ENCODE data around the gene TFRC.
A peak's percentile ranks its signal among the peaks of the same experiment; 100 is the strongest.
"Not testable (repeated sequence)": the region's sequence is repeated elsewhere in the genome, so short reads cannot be mapped to it uniquely, and the experiment has no call there.

TFRC gene

GRCh38 chr3:196081002-196081833 is 672 bp downstream of the TFRC start:
- DNase-seq (ENCODE audit: low spot score) = peak; percentile 82

DNA sequence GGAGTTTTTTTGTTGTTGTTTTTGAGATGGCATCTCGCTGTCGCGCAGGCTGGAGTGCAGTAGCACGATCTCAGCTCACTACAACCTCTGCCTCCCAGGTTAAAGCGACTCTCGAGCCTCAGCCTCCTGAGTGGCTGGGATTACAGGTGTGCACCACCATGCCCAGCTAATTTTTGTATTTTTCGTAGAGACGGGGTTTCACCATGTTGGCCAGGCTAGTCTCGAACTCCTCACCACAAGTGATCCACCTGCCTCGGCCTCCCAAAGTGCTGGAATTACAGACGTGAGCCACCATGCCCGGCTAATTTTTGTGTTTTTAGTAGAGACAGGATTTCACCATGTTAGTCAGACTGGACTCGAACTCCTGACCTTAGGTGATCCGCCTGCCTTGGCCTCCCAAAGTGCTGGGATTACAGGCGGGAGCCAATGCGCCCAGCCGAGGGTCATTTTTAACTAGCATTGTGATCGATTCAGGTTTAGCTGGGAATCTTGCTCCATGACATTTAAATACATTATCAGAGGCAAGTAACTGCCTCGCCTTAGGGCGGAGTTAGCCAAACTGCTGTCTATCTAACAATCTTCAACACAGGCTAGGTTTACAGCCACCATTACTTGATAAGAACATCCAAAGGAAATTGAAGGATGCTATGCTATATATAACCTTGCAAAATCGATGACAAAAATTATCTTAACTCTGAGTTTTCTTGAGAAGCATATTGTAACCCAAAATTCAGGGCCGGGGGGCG is 1.6 kb downstream of the TFRC start:
- not testable (repeated sequence) for DNase-seq (ENCODE audit: low spot score)

- no peak for DNase-seq (ENCODE audit: low spot score)
These were observed 2.2 kb downstream of the TFRC start for GRCh38 chr3:196079682-196080081.

DNA sequence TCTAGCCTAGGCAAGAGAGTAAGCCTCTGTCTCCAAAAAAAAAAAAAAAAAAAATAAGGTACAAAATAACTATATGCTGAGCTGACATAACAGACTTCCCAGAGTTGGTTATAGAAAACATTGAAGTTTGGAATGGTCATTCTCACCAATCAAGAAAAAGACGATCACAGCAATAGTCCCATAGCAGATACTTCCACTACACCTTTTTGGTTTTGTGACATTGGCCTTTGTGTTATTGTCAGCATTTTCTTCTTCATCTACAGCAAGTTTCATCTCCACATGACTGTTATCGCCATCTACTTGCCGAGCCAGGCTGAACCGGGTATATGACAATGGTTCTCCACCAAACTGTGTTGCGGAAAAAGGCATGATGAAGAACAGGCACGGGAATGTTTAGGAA is 6.9 kb downstream of the TFRC start:
- no peak for DNase-seq (ENCODE audit: low spot score)

GRCh38 chr3:196073255-196073753 is 8.6 kb downstream of the TFRC start:
- peak; percentile 74 for DNase-seq (ENCODE audit: low spot score)

DNA sequence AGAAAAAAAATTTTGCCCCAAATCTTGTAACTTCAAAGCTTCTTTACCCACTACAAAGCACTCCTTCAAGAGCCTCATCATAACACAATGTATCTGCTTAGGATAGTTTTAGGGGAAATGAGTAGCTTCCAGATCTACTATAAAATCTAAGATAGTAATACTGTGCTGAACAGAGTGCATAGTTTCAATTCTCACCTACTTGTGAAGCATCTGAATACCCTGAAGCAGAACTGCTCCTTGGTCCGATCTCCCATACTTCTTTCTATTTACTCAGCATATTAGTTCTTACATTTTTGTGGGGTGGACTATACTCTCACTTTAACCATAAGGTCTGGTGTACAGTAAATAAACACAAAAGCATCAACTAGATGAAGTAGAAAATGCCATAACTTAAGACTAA is 9.6 kb downstream of the TFRC start:
- DNase-seq (ENCODE audit: low spot score) = no peak

DNA sequence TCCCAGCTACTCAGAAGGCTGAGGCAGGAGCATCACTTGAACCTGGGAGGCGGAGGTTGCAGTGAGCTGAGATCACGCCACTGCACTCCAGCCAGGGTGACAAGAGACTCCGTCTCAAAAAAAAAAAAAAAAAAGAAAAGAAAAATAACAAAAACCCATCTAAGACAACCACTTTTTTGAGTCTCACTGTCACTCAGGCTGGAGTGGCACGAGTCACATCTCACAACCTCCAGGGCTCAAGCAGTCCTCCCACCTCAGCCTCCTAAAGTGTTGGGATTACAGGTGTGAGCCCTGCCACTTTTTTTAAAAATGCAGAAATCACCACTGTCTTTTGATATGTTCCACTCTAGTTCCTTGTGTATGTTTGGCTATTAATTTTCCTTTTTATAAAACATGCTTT is 13.1 kb downstream of the TFRC start:
- DNase-seq (ENCODE audit: low spot score) = not testable (repeated sequence)

- DNase-seq (ENCODE audit: low spot score) = no peak
These were observed 14.5 kb downstream of the TFRC start for GRCh38 chr3:196067439-196067838.

DNA sequence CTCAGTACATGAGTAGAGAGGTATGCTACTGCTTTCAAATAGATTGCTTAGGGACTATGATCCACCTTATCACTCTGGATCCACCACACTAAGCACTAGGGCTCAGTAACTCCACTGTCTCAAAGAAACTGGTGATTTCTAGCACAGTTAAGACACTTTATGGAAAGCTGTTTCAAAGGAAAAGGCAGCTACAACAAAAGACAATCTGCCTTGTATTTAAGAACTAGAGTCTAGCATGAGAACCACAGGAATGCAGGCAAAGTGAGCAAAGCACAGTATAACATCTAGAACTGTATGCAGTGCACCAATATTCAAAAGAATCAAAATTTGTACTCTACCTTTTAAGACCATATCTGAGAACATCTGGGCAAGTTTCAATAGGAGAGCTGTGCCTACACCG is 17.9 kb downstream of the TFRC start:
- DNase-seq (ENCODE audit: low spot score) = no peak

- no peak for DNase-seq (ENCODE audit: low spot score)
These were observed 18.4 kb downstream of the TFRC start for GRCh38 chr3:196063456-196063855.

GRCh38 chr3:196063049-196063448 is 18.8 kb downstream of the TFRC start:
- DNase-seq (ENCODE audit: low spot score) = peak; percentile 18

DNA sequence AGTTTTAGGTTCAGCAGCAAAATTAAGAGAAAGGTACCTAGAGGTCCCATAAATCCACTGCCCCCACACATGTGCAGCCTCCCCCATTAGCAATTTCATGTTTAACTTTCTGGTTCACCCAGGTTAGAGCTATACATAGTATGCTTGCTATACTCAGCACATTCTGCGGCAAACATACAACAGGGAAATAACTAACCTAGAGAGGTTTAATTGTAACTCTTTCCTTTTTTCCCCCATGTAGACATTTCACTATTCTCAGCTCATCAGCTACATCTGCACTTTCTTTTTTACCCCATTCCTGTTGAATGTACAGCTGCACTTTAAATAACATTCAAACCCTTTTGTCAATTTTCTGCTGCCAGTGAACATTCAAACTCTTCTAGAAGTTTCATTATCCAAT is 21.1 kb downstream of the TFRC start:
- no peak for DNase-seq (ENCODE audit: low spot score)

DNA sequence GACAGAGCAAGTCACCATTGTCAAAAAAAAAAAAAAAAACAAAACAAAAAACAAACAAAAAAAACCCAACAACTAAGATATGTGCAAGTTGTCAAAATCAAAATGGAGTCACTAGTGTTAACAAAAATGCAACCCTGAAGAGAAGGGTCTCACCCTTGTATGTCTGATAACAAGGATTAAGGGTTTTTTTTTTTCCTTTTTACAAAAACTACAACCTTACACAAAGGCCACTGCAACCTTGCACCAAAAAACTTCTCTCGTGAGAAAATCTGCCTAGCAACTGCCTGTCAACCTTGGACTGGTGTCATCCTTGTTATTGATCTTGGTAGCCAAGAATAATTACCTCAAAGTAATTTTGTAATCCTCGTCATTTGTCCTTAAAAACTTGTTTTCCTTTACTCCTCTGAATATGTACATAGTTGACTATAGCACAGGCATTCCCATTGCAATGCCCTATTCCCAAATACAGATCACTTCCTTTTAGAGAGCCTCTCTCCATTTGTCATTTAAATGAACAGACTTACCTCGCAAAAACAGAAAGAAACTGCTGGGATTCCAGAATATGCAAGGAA is 24.0 kb downstream of the TFRC start:
- no peak for DNase-seq (ENCODE audit: low spot score)

DNA sequence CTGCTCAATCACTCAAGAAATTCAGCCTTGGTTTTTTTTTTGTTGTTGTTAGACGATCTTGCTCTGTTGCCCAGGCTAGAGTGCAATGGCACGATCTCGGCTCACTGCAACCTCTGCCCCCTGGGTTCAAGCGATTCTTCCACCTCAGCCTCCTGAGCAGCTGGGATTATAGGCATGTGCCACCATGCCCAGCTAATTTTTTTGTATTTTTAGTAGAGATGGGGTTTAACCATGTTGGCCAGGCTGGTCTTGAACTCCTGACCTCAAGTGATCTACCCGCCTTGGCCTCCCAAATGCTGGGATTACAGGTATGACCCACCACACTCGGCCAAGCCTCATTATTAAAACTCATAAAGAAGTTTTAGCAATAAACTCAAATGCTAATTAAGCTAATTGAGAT is 25.5 kb downstream of the TFRC start:
- not testable (repeated sequence) for DNase-seq (ENCODE audit: low spot score)

DNA sequence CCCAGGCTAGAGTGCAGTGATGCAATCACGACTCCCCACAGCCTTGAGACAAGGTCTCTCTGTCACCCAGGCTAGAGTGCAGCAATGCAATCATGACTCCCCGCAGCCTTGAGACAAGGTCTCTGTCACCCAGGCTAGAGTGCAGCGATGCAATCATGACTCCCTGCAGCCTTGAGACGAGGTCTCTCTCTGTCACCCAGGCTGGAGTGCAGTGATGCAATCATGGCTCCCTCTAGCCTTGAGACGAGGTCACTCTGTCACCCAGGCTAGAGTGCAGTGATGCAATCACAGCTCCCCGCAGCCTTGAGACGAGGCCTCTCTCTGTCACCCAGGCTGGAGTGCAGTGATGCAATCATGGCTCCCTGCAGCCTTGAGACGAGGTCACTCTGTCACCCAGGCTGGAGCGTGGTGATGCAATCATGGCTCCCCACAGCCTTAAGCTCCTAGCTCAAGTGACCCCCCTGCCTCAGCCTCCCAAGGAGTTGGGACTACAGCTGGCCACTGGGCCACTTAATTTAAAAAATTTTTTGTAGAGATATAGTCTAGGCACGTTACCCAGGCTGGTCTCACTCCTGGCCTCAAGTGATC is 26.1 kb downstream of the TFRC start:
- DNase-seq (ENCODE audit: low spot score) = no peak

GRCh38 chr3:196055240-196055639 is 26.6 kb downstream of the TFRC start:
- DNase-seq (ENCODE audit: low spot score) = no peak

- DNase-seq (ENCODE audit: low spot score) = no peak
These were observed 27.2 kb downstream of the TFRC start for GRCh38 chr3:196054661-196055060.

DNA sequence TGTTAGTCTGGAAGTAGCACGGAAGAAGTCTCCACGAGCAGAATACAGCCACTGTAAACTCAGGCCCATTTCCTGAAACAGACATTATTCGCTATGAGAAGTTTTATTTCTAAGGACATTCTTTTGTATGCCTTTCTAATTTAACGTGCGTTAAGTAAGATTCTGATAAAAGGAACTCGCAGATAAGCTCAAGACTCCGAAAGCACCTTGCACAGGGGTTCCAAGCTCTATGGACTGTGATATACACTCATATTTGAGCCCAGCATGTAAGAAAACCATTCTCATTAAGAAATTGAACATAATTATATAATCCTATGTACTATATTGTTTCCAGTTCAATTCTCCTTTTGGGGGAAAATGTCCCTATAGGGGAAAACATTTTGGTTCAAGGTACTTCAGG is 28.4 kb downstream of the TFRC start:
- no peak for DNase-seq (ENCODE audit: low spot score)

DNA sequence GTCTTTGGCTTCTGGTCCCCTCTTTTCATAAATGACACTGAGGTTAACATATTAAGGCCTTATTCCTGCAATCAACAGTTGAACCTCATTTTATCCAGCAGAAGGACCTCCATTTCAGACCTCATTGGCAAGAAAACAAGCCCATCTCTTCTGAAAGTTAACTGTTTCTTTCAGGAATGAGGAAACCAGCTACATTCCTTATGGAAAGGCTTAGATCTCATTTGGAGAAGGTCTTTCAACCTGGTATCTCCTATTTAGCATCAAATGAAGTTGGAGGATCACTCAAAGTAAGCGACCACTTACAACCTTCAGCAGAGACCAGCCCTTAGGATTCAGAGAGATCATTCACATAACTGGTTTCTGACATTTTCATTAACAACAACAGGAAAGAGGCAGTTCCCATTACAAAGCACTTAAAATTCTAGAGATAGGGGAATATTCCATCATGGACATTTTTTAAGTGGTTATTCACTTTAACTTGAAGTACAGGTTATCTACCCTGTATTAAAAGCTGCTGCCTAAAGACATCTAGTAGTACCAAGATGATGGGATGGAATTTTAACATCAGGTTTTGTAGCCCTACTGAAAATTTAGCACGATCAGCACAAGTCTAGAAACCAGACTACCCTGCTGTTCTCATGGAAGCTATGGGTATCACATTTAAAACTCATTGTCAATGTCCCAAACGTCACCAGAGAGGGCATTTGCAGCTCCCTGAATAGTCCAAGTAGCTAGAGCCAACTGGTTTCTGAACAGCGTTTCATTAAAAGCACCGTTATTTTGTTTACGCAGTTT is 30.4 kb downstream of the TFRC start:
- DNase-seq (ENCODE audit: low spot score) = no peak

DNA sequence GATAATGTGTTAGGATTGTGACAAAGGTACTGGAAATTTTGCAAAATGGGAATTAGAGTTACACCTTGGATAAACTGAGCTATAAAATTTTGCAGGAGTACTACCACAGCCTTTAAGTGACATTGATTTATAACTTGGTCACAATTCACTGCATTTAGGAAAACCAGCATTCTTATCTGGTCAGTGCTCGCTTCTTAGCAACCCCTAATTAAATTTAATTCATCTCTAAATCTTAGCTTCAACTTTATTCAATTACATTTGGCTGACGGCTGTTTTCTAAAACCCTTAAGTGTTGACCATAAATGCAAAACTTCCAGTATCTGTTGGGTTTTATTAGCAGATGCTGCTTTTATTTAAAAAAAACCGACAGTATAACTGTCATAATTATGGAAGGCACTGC is 31.3 kb downstream of the TFRC start:
- no peak for DNase-seq (ENCODE audit: low spot score)

- no peak for DNase-seq (ENCODE audit: low spot score)
These were observed 32.2 kb downstream of the TFRC start for GRCh38 chr3:196049653-196050052.
